WERI-Rb-1 (cell line): ENCODE results near the gene SYTL1.

Experiments
- DNase-seq: peaks from one replicate; pipeline ENCODE4 v3.0.0-alpha.2; 2020
- H3K27ac ChIP-seq: fragments of 250-450 bp; sonication (Bioruptor Pico); 2 replicates; pipeline ENCODE4 v1.5.1; 2020; ENCODE audit warnings: mild to moderate bottlenecking, moderate library complexity
- H3K27me3 ChIP-seq: fragments of 250-450 bp; sonication (Bioruptor Pico); 2 replicates; pipeline ENCODE4 v1.5.1; 2021; ENCODE audit warnings: mild to moderate bottlenecking, low read depth, moderate library complexity; ENCODE audit not compliant: insufficient read depth, severe bottlenecking
- H3K36me3 ChIP-seq: fragments of 250-450 bp; sonication (Bioruptor Pico); 2 replicates; pipeline ENCODE4 v1.5.1; 2020; ENCODE audit warnings: mild to moderate bottlenecking, moderate library complexity
- H3K4me3 ChIP-seq: 2 replicates; pipeline ENCODE4 v1.5.1; 2011; ENCODE audit warnings: low read depth, mild to moderate bottlenecking, control low read depth, low read length
- H3K9me3 ChIP-seq: fragments of 250-450 bp; sonication (Bioruptor Pico); 2 replicates; pipeline ENCODE4 v1.5.1; 2021; ENCODE audit warnings: mild to moderate bottlenecking, moderate library complexity; ENCODE audit not compliant: severe bottlenecking
- CTCF ChIP-seq: IDR thresholded peaks from 2 replicates; pipeline ENCODE4 v1.5.1; 2011; ENCODE audit warnings: low read depth, mild to moderate bottlenecking, control low read depth, inconsistent platforms, low read length

SYTL1 gene

GRCh38 chr1:27400963-27401341, 59.1 kb downstream of the SYTL1 start:
- no peak overlapping the region for H3K27ac ChIP-seq
- H3K4me3 ChIP-seq, result no peak overlapping the region
- H3K27me3 ChIP-seq, result no peaks in the 10 kb centered on the region
- DNase-seq, result no peak
- no peaks in the 10 kb centered on the region for H3K36me3 ChIP-seq
- no peaks in the 10 kb centered on the region for H3K9me3 ChIP-seq
- TF ChIP-seq CTCF, result no peak

- no peaks in the 10 kb centered on the region for H3K27me3 ChIP-seq
- H3K36me3 ChIP-seq, result peaks cover 1% of the 10 kb centered on the region; the same call in 1 of the 2 replicates
- H3K4me3 ChIP-seq, result no peak overlapping the region
- H3K9me3 ChIP-seq, result no peaks in the 10 kb centered on the region
- no peak overlapping the region for H3K27ac ChIP-seq
- peak; percentile 57 for TF ChIP-seq CTCF
- peak; percentile 57 for DNase-seq
Measured at GRCh38 chr1:27402349-27402754, 60.5 kb downstream of the SYTL1 start.

GRCh38 chr1:27403065-27403726, 61.4 kb downstream of the SYTL1 start:
- H3K27me3 ChIP-seq, result no peaks in the 10 kb centered on the region
- H3K4me3 ChIP-seq, result no peak overlapping the region
- no peaks in the 10 kb centered on the region for H3K9me3 ChIP-seq
- no peak for TF ChIP-seq CTCF
- no peak for DNase-seq
- H3K27ac ChIP-seq, result no peak overlapping the region
- H3K36me3 ChIP-seq, result peaks cover 10% of the 10 kb centered on the region
